HG03139 (cell line): Measurements from ENCODE around the gene CAMTA2.
A peak's percentile ranks its signal among the peaks of the same experiment; 100 is the strongest.

Experiments
- ATAC-seq: cut with Tn5 transposase; IDR thresholded peaks from one replicate; pipeline ENCODE4 v1.9.1; 2021; ENCODE audit not compliant: unreplicated experiment

Gene CAMTA2

DNA sequence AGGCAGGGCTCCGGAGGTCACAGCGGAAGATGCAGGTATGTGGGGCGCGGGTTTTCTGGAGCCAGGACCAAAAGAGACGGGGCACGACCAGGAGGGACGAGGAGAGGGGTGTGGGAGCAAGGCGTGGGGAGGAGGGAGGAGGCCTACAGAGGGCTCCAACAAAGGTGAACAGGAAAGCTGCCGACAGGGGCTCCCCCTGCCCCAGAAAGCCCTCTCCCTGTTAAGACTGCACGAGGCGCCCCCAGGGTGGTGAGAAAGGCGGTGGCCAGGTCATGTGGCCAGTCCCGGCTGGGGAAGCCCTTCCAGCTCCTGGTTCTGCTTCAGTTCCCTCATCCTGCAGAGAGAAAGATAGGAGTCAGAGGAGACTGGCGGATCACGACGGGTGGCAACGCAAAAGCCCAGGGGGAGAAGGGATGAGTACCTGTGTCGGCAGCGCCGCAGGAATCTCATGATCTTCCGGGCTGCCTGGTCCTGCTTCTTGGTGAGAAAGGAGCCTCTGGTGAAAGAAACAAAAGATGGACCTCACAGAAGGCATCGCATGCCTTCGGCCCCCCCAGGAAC, 18.9 kb downstream of the CAMTA2 start:
- ATAC-seq: no peak

DNA sequence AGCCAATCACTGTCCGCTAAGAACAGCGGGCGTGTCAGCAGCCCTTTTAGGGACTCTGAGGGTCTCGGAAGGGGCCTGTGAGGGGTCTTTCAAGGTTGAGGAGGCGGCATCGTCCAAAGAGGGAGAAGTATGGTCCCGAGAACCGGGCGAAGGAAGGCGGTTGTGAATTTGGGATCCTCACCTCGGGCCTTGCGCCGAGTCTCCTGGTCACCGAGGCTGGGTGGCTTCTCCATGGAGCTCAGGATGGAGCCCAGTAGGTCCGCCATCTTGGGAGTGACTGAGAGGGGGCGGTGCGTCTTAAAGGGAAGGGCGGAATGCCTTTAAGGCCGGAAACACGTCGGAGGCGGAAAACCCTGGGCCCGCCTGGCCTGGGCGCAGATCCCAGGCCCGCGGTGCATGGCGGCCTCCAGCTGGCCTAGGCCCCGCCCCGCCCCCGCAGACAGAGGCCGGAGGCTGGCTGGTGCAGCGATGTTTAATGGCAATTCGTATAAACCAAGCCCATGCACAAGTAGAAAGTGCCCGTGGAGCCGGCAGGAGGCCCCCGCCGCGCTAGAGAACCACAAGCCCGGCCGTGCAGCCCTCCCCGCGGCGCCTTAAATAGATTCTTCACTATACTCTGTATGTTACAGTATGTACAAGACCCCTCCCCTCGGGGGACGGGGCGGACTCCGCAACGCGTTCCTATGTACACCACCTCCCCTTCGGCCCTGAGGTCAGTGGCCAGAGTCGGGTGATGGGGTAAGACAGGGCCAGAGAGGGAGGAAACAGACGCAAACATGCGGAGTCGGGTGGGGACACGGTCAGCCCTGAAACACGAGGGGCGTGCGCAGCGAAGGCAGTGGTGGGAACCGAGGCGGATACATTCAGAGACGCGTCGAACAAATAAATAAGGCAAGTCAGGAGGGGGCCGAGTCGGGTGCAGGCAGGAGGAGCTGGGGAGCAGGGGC, 19.7 kb downstream of the CAMTA2 start, which contains the start of gene SPAG7:
TSS of gene SPAG7 (minus strand) at position 279 of the 947 bp plus-strand sequence. CDS start at position 266, 13 bp downstream.
- peak; percentile 46 for ATAC-seq

DNA sequence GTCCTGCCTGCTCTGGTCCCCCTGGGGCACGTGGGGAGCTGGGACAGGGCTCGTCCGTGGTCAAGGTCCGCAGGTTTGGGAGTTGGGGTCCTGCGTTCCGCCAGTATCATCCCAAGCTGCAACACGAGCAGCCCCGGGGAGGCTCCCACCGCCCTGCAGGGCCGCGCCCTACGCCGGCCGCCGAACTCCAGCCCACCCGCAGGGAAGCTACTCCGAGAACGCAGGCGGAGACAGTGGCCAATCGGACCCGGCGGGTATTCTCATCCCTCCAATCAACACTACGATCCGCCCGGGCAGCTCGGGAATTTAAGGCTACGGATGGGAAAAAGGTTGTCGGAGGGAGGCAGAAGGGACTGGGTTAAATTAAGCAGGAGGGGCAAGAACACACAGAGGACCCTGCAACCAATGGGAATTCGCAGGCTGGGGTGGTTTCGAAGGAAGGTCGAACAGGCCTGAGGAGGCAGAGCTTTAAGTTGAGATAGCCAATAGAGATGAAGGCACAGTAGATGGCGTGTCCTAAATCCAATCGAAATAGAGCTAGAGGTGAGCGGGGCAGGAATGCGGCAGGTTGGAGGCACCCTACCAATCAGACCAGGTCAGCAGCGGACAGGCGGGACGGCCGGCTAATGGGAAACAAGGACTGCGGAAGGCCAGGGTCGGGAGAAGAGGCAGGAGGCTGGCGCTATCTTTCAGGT, 20.5 kb downstream of the CAMTA2 start:
- ATAC-seq: peak; percentile 74

DNA sequence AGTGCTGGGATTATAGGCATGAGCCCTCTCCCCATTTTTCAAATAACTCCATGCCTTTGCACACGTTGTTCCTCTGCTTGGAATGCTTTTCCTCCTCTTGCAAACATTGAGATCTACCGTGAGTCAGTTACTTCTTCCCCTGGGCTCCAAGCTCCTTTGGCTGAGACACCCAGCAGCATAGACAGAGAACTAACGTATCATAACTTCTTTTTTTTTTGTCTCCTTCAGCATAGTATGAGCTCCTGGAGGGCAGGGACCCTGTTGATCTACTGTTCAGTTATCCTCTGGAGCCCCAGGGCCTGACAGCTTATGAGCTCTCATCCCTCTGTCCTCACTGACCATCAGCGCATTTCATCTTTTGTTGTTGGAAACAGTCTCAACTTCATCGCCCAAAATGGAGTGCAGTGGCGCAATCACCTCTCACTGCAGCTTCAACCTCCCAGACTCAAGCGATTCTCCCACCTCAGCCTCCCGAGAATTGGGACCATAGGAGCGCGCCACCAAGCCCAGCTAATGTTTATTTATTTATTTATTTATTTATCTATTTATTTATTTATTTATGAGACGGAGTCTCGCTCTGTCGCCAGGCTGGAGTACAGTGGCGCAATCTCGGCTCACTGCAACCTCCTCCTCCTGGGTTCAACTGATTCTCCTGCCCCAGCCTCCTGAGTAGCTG, 22.0 kb downstream of the CAMTA2 start:
- ATAC-seq: no peak

DNA sequence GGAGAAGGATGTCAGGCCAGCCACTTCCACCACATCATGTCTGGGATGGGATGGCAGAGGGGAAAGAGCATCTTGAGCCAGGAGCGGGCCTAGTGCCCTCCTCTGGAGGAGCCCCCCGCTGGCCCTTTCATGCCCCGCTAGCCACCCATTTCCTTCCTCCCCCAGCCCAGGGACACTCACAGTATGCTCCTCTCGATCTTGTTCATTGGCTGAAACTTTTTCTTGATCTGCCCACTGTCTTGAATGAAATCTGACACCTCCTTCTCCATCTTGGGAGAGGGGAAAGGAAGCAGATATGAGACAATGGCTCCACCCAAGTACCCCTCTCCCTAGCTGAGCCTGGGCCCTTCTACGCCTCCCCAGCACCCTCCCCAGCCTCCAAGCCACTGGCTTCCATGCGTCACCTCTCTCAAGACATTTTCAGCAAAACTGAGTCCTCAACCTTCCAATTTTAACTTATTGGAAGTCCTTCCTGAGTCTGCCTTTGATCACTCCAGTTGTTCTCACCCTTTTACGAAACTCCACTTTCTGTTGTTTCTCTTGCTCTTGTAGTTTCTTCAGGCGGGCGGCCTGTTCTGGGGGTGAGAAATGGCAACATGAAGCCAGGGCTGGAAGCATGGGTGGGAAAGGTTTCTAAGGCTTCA, 27.1 kb downstream of the CAMTA2 start:
- ATAC-seq: no peak

DNA sequence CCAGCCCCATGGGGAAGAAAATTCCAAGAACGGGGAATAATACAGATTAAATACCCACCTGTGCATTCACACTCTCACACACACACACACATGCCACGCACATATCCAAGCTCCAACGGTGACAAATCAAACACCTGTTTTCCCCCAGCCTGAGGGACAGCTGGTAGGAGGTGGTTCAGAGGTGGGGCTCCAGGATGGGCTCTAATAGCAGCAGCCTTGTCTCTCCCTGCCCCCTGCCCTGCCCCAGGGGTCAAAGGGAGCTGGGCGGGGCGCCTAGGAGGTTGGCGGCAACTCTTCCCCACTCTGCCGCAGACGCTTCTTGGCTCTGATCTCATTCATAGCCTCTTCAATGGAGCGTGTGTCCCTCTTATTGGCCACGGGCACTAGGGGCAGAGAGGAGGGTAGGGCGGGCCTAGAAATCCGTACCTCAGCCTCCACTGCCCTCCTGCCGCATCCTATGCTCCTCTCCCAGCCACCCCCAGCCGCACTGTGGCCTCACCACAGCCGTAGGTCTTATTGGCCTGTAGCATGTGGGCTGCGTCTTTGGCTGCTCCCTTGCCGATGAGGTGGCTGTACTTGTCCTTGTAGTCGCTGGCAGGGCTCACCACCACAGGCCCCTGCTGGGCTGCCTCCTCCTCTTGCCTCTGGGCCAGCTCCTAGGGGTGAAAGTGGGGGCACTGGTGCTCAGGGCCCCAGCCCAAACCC, 28.1 kb downstream of the CAMTA2 start:
- no peak for ATAC-seq

DNA sequence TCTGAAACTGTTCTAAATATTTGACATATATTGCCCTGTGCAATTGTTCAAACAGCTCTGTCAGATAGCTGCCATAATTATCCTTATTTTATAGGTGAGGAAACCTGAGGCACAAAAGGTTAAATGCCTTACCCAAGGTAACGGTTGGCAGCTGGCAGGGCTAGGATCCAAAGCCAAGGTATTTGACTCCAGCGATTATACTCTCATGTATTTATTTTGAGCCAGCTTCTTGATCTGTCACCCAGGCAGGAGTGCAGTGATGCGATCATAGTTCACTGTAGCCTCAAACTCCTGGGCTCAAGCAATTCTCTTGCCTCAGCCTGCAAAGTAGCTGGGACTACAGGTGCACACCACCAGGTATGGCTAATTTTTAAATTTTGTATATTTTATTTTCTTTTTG, 29.4 kb downstream of the CAMTA2 start:
- ATAC-seq: no peak

DNA sequence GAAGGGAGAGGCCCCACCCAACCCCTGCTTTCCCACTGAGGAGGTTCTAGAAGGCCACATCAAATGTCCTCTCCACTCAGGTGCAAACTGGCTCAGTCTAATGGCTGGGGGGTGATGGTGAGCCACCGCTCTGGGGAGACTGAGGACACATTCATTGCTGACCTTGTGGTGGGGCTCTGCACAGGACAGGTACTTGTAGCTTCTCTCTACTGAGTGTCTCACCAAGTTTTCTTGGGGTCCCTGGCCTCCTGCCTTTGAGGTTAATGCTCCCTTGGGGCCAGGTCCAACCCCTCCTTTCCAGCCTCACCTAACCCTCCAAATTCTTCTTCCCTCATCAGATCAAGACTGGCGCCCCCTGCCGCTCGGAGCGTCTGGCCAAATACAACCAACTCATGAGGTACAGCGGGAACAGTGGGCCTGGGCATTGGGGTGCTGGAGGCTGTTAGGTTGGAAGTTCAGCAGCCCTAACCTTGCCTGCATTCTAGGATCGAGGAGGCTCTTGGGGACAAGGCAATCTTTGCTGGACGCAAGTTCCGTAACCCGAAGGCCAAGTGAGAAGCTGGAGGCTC, 30.9 kb downstream of the CAMTA2 start:
- ATAC-seq: no peak

DNA sequence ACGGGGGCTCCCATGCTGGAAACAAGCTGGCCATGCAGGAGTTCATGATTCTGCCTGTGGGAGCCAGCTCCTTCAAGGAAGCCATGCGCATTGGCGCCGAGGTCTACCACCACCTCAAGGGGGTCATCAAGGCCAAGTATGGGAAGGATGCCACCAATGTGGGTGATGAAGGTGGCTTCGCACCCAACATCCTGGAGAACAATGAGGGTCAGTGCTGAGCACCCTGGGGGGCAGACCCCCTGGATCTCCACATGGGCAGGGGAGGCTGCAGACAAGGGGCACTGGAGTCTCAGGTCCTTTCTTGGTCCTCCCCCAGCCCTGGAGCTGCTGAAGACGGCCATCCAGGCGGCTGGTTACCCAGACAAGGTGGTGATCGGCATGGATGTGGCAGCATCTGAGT, 32.4 kb downstream of the CAMTA2 start:
- no peak for ATAC-seq

DNA sequence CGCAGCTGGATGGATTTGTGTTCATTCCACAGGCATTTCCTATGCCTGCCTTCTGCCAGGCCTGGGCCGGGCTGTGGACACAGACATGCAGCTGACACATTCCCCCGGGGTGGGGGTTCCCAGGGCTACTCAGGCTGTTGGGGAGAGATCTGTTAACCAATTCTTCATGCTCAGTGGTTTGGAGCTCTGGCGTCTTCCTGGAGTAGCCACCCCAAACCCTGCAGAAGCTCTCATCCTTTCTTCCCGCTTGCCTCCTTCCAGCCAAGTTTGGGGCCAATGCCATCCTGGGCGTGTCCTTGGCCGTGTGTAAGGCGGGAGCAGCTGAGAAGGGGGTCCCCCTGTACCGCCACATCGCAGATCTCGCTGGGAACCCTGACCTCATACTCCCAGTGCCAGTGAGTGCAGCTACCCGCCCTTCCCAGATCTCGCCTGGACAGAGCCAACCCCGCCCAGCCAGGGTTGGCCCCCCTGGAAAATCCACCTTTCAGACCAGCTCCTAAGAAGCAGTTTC, 34.0 kb downstream of the CAMTA2 start:
- ATAC-seq: no peak

DNA sequence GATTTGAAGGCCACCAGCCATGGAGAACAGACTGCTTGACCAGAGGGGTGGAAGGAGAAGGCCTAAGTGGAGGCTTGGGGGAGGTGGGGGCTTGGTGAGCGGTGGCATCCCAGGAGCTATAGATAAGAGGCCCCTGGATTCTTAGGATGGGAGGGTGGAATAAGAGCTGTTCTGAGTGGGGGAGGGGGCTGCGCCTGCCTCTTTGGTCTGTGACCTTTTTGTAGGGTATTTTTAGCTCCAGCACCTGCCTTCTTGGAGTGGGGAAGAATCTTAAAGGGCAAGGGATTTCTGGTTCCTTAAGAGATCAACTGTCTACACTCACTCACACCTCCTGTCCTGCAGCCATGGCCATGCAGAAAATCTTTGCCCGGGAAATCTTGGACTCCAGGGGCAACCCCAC, 36.0 kb downstream of the CAMTA2 start:
- ATAC-seq: no peak

DNA sequence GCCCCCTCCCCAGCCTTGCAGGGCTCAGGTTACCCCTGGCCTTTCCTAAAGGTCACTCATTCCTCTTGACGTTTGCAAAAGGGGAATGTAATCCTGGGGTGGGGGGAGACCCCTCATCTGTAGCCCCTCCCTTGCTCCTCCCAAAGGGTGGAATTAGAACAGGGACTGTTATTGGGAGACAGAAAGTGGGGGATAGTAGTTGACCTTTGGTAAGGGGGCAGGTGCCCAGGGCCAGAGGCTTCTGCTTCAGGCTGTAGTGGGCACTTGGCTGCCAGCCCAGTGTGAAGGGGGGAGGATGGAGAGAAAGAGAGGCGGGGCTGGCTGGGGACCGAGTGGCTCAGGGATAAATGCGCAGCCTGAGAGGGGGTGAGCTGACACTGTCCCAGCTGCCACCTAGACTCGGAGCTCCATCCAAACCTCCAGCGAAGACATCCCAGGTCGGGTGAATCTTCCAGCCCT, 36.7 kb downstream of the CAMTA2 start, which contains the start of gene ENO3:
TSS of gene ENO3 (plus strand) at position 374 of the 459 bp plus-strand sequence. CDS start 711 bp downstream, outside the sequence.
- no peak for ATAC-seq

DNA sequence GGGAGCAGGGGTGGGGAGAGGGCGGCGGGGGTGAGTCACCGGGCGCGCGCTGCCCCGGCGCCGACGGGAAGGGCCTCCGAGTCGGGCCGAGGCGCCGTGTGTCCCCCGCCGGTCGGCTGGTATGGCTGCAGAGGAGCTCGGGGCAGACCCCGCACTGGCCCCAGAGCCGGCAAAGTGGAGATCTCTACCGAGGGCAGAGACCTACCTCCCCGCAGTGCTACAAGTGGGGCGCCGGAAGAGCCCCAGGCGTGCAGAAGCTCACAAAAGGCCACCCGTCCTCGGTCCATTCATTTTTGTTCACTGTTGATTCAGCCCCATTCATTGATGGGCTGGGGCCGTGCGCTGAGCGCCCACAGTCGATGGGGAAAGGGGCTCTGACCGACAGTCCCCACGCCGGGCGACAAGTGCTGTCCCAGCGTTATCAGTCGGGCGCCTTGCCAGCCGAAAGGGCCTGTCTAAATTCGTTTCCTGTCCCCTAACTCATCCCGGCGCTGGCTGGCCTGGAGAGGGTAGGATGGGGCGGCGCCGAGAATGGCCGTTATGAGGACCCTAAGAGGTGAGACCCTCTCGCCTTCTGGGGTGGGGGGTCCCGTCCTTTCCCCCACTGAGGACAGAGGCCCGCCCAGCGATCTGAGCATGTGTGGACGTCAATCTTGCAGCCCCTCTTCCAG, 37.3 kb downstream of the CAMTA2 start:
- no peak for ATAC-seq

DNA sequence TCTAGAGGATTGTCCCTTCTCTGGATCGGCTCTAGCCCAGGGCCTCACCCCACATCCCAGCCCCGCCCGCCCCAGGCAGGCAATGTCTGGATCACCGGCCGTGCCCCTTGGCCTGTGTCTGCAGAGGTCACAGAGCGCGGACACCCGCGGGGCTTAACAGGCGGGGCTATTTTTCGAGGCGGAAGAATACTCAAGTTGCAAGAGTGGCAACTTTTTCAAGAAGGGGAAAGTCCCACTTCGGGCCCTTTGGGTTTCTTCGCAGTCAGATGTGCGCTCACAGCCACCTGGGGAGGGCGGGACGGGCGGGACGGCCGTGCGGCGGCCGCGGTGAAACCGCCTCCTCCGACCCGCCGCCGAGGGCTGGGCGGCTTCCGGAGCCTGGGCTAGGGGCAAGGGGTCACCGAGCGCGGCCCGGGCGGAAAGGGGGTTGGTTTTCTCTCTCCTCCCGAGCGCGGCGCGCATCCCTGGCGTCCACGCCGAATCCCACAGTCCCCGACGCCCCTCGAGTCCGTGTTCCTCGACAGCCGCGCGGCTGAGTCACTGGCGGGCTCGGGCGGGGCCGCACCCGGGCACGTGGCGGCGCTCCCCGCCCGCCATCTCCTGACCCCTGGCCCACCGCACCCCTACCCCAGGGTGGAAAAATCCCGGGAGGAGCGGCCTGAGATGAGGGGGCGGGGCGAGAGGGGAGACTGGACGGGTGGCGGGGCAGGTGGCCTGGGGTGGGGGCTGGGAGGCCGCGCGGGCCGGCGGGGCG, 38.0 kb downstream of the CAMTA2 start:
- no peak for ATAC-seq

DNA sequence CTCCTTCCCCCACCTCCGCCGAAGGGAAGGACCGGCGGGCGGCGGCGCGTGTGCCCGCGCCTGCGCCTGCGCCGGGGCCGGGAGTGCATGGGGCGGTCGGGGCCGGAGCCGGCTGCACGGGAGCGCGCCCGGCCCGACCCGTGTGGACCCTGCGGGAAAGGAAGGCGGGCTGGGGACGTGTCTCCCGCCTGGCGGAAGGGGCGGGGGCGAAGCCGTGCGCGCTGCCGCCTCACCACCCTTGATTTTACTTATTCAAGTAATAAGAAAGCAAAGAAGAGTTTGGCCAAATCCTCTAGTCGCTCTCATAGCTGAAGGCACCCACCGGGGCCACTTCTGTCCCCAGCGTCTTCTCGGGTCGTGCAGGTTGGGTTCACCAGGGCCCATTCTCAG, 38.5 kb downstream of the CAMTA2 start:
- ATAC-seq: no peak

DNA sequence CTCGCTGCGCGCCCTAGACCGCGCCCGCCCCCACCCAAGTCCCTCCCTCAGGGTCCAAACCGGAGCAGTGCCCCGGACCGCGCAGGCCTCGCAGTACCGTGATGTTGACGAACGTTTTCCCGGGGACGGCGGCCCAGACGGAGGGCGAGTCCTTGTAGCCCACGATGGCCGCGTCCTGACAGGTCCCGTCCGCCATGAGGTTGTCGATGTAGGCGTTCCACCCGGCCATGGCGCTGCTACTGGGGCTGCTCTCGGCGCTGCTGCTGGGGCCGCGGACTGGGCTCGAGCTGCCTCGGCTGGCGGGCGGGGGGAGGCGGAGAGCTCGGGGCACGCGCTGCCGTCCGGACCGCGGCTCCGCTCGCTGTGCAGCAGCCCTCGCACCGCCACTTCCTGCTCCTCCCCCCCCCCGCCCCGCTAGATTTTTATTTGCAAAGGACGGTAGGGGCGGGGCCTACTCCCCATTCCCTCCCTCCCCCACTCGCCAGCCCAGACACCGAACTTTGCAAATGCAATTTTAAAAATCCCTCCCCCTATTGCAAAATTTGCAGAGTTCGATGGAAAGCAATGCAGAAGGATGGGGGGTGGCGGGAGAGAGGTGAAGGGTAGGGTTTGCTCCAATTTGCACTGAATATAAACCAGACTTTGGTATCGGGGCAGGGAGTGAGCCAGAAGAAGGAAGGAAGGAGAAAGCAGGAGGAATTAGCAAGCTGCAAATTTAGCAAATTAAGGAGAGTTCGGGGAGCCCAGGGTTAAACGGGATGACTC, 39.1 kb downstream of the CAMTA2 start, which contains the start of gene PFN1:
TSS of gene PFN1 (minus strand) at position 365 of the 765 bp plus-strand sequence. CDS start at position 229, 136 bp downstream.
- ATAC-seq: no peak
